Activated naive CD4-positive, alpha-beta T cell treated with anti-CD3 and anti-CD28 coated beads for 36 hours (primary cell): Measurements from ENCODE around the gene FBXL5. TPM values are rescaled to one million over a fixed set of nuclear protein-coding genes. Genes with fewer than 3 reads are reported as not detected.
"Not testable (repeated sequence)": the region's sequence is repeated elsewhere in the genome, so short reads cannot be mapped to it uniquely, and the experiment has no call there.

Experiments used
- CTCF ChIA-PET: fragments of 350-600 bp; sonication (Branson Sonifier 250); formaldehyde crosslinking; loops from one replicate; lab custom pipeline; 2021; ENCODE audit warnings: antibody characterized with exemption; lab: Charles Lee
- DNase-seq: peaks from one replicate; pipeline ENCODE4 v3.0.0-alpha.2; 2020
- H3K27ac Mint-ChIP-seq: one replicate; pipeline ENCODE4 v1.8.0; 2021; ENCODE audit warnings: mild to moderate bottlenecking, mixed read lengths
- H3K27me3 Mint-ChIP-seq: one replicate; pipeline ENCODE4 v1.8.0; 2021; ENCODE audit warnings: low read depth, mixed read lengths
- H3K36me3 Mint-ChIP-seq: one replicate; pipeline ENCODE4 v1.8.0; 2021; ENCODE audit warnings: low read depth, mixed read lengths
- H3K4me1 Mint-ChIP-seq: one replicate; pipeline ENCODE4 v1.8.0; 2021; ENCODE audit warnings: low read depth, mixed read lengths
- H3K4me3 Mint-ChIP-seq: one replicate; pipeline ENCODE4 v1.8.0; 2021; ENCODE audit warnings: mild to moderate bottlenecking, moderate library complexity, mixed read lengths
- H3K9me3 Mint-ChIP-seq: one replicate; pipeline ENCODE4 v1.8.0; 2021; ENCODE audit warnings: mixed read lengths
- intact Hi-C: fragments of 100-400 bp; cut with micrococcal nuclease; formaldehyde crosslinking; loops from one replicate; pipeline ENCODE4 v1.15.1; 2023
- total RNA-seq, 2 experiments: library from RNA; stranded (reverse); gene quantifications; one replicate each; pipeline ENCODE4 v1.2.3, GENCODE V29; 2021

FBXL5 gene
- total RNA-seq, 2 experiments from 2014 or later = 30.8 to 31.0 TPM

- CTCF ChIA-PET = no interaction called here
- peaks cover 2% of the 10 kb centered on the region for H3K36me3 Mint-ChIP-seq
- DNase-seq = no peak
- no peaks in the 10 kb centered on the region for H3K27me3 Mint-ChIP-seq
- H3K9me3 Mint-ChIP-seq = no peaks in the 10 kb centered on the region
- H3K27ac Mint-ChIP-seq = no peak overlapping the region
- no peak overlapping the region for H3K4me3 Mint-ChIP-seq
- H3K4me1 Mint-ChIP-seq = peaks cover 68% of the 10 kb centered on the region
- intact Hi-C loops = no loop called here
Observed at GRCh38 chr4:15648600-15648999, 6.6 kb downstream of the FBXL5 start.

GRCh38 chr4:15638418-15638817, 16.7 kb downstream of the FBXL5 start:
- H3K27ac Mint-ChIP-seq = no peak overlapping the region
- peaks cover 8% of the 10 kb centered on the region for H3K4me1 Mint-ChIP-seq
- CTCF ChIA-PET = interaction anchor here (1.2 kb wide), 1 partner anchor 13 kb away, joined by 4 read pairs; no protein-coding TSS in a partner anchor
- intact Hi-C loops = no loop called here
- peaks cover 24% of the 10 kb centered on the region for H3K36me3 Mint-ChIP-seq
- no peak overlapping the region for H3K4me3 Mint-ChIP-seq
- H3K27me3 Mint-ChIP-seq = no peaks in the 10 kb centered on the region
- DNase-seq = no peak
- H3K9me3 Mint-ChIP-seq = no peaks in the 10 kb centered on the region

GRCh38 chr4:15636818-15637217, 18.3 kb downstream of the FBXL5 start:
- Mint-ChIP-seq H3K36me3 (peaks cover 35% of the 10 kb centered on the region), H3K9me3 (peaks cover 4% of the 10 kb centered on the region), H3K4me1 (peaks cover 7% of the 10 kb centered on the region), H3K27me3 (no peaks in the 10 kb centered on the region), H3K4me3 (no peak overlapping the region), H3K27ac (no peak overlapping the region)
- CTCF ChIA-PET = interaction anchor here (0.6 to 1.4 kb wide), 4 partner anchors 10 to 1475 kb away, joined by 3 to 4 read pairs (median 4); no protein-coding TSS in a partner anchor
- DNase-seq = no peak
- intact Hi-C loops = no loop called here

- DNase-seq, H3K27ac Mint-ChIP-seq, intact Hi-C loops, H3K4me3 Mint-ChIP-seq, H3K27me3 Mint-ChIP-seq: not testable (repeated sequence)
- Mint-ChIP-seq H3K4me1 (peaks cover 15% of the 10 kb centered on the region), H3K36me3 (peaks cover 62% of the 10 kb centered on the region), H3K9me3 (peaks cover 17% of the 10 kb centered on the region)
- CTCF ChIA-PET = interaction anchor here (0.6 kb wide), 1 partner anchor 11 kb away, joined by 3 read pairs; no protein-coding TSS in a partner anchor
Observed at GRCh38 chr4:15617407-15617806, 37.8 kb downstream of the FBXL5 start.

GRCh38 chr4:15614891-15615290, 40.3 kb downstream of the FBXL5 start:
- H3K4me1 Mint-ChIP-seq = peaks cover 13% of the 10 kb centered on the region
- H3K4me3 Mint-ChIP-seq, H3K27ac Mint-ChIP-seq, H3K9me3 Mint-ChIP-seq, intact Hi-C loops, H3K27me3 Mint-ChIP-seq, DNase-seq: not testable (repeated sequence)
- peaks cover 44% of the 10 kb centered on the region for H3K36me3 Mint-ChIP-seq
- CTCF ChIA-PET = interaction anchor here (0.6 kb wide), 1 partner anchor 979 kb away, joined by 3 read pairs; no protein-coding TSS in a partner anchor

GRCh38 chr4:15612136-15612535, 43.0 kb downstream of the FBXL5 start:
- Mint-ChIP-seq H3K27me3 (no peaks in the 10 kb centered on the region), H3K4me3 (no peak overlapping the region), H3K27ac (no peak overlapping the region), H3K4me1 (peaks cover 11% of the 10 kb centered on the region), H3K36me3 (peaks cover 31% of the 10 kb centered on the region), H3K9me3 (no peaks in the 10 kb centered on the region)
- DNase-seq = no peak
- CTCF ChIA-PET = no interaction called here
- intact Hi-C loops = loop anchor here (2.0 kb wide), 1 partner anchor 15 kb away; no protein-coding TSS in a partner anchor

GRCh38 chr4:15610855-15611254, 44.3 kb downstream of the FBXL5 start:
- H3K4me1 Mint-ChIP-seq = peaks cover 11% of the 10 kb centered on the region
- no peaks in the 10 kb centered on the region for H3K9me3 Mint-ChIP-seq
- peaks cover 24% of the 10 kb centered on the region for H3K36me3 Mint-ChIP-seq
- no peak for DNase-seq
- no peak overlapping the region for H3K27ac Mint-ChIP-seq
- no peak overlapping the region for H3K4me3 Mint-ChIP-seq
- CTCF ChIA-PET = no interaction called here
- intact Hi-C loops = no loop called here
- no peaks in the 10 kb centered on the region for H3K27me3 Mint-ChIP-seq

GRCh38 chr4:15605537-15605936, 49.6 kb downstream of the FBXL5 start:
- Mint-ChIP-seq H3K4me3 (no peak overlapping the region), H3K9me3 (no peaks in the 10 kb centered on the region), H3K27ac (no peak overlapping the region), H3K4me1 (peaks cover 4% of the 10 kb centered on the region), H3K27me3 (no peaks in the 10 kb centered on the region), H3K36me3 (peaks cover 36% of the 10 kb centered on the region)
- no peak for DNase-seq
- CTCF ChIA-PET = no interaction called here
- intact Hi-C loops = no loop called here

GRCh38 chr4:15601862-15602261, 53.3 kb downstream of the FBXL5 start:
- H3K27ac Mint-ChIP-seq = no peak overlapping the region
- peaks cover 30% of the 10 kb centered on the region for H3K36me3 Mint-ChIP-seq
- intact Hi-C loops = no loop called here
- CTCF ChIA-PET = interaction anchor here (0.8 kb wide), 1 partner anchor 48 kb away, joined by 3 read pairs; no protein-coding TSS in a partner anchor
- no peaks in the 10 kb centered on the region for H3K27me3 Mint-ChIP-seq
- H3K4me3 Mint-ChIP-seq = no peak overlapping the region
- no peaks in the 10 kb centered on the region for H3K9me3 Mint-ChIP-seq
- DNase-seq = no peak
- H3K4me1 Mint-ChIP-seq = no peaks in the 10 kb centered on the region

GRCh38 chr4:15600176-15600575, 55.0 kb downstream of the FBXL5 start:
- peaks cover 20% of the 10 kb centered on the region for H3K36me3 Mint-ChIP-seq
- CTCF ChIA-PET = no interaction called here
- H3K27ac Mint-ChIP-seq = no peak overlapping the region
- H3K27me3 Mint-ChIP-seq = no peaks in the 10 kb centered on the region
- DNase-seq = no peak
- no peak overlapping the region for H3K4me3 Mint-ChIP-seq
- H3K4me1 Mint-ChIP-seq = no peaks in the 10 kb centered on the region
- H3K9me3 Mint-ChIP-seq = no peaks in the 10 kb centered on the region
- intact Hi-C loops = no loop called here

- intact Hi-C loops = no loop called here
- H3K27me3 Mint-ChIP-seq = no peaks in the 10 kb centered on the region
- CTCF ChIA-PET = interaction anchor here (0.7 to 1.7 kb wide), 2 partner anchors 19 to 80 kb away, joined by 3 read pairs; no protein-coding TSS in a partner anchor
Observed at GRCh38 chr4:15598644-15599043, 56.5 kb downstream of the FBXL5 start.

GRCh38 chr4:15592799-15593198, 62.4 kb downstream of the FBXL5 start:
- H3K36me3 Mint-ChIP-seq = peaks cover 1% of the 10 kb centered on the region
- CTCF ChIA-PET = no interaction called here
- no peak overlapping the region for H3K4me3 Mint-ChIP-seq

More at GRCh38 chr4:15598644-15599043, 56.5 kb downstream of the FBXL5 start:
- no peak overlapping the region for H3K27ac Mint-ChIP-seq
- H3K4me3 Mint-ChIP-seq = no peak overlapping the region
- no peaks in the 10 kb centered on the region for H3K4me1 Mint-ChIP-seq
- peaks cover 10% of the 10 kb centered on the region for H3K36me3 Mint-ChIP-seq
- H3K9me3 Mint-ChIP-seq = no peaks in the 10 kb centered on the region
- no peak for DNase-seq

GRCh38 chr4:15587649-15588048, 67.5 kb downstream of the FBXL5 start:
- no peak overlapping the region for H3K4me3 Mint-ChIP-seq
- intact Hi-C loops = no loop called here
- H3K9me3 Mint-ChIP-seq = no peaks in the 10 kb centered on the region
- no peaks in the 10 kb centered on the region for H3K27me3 Mint-ChIP-seq
- peaks cover 1% of the 10 kb centered on the region for H3K36me3 Mint-ChIP-seq
- no peak overlapping the region for H3K27ac Mint-ChIP-seq
- no peaks in the 10 kb centered on the region for H3K4me1 Mint-ChIP-seq
- no peak for DNase-seq
- CTCF ChIA-PET = no interaction called here

More at GRCh38 chr4:15592799-15593198, 62.4 kb downstream of the FBXL5 start:
- DNase-seq = no peak
- Mint-ChIP-seq H3K9me3 (no peaks in the 10 kb centered on the region), H3K4me1 (no peaks in the 10 kb centered on the region), H3K27ac (no peak overlapping the region), H3K27me3 (no peaks in the 10 kb centered on the region)
- intact Hi-C loops = no loop called here
